Activated naive CD4-positive, alpha-beta T cell treated with anti-CD3 and anti-CD28 coated beads, Interleukin-2, amount 10 ng/mL, durations not matched to agents 7 days and 5 days (primary cell): ENCODE measurements around the gene IGF2R.

ENCODE experiments used
- CTCF ChIA-PET: fragments of 350-600 bp; sonication (Branson Sonifier 250); formaldehyde crosslinking; loops from one replicate; lab custom pipeline; 2021; ENCODE audit warnings: antibody characterized with exemption; lab: Charles Lee
- DNase-seq: peaks from one replicate; pipeline ENCODE4 v3.0.0-alpha.2; 2020
- H3K27ac Mint-ChIP-seq: one replicate; pipeline ENCODE4 v1.8.0; 2021; ENCODE audit warnings: mild to moderate bottlenecking, moderate library complexity, mixed read lengths
- H3K27me3 Mint-ChIP-seq: one replicate; pipeline ENCODE4 v1.8.0; 2021; ENCODE audit warnings: mild to moderate bottlenecking, mixed read lengths
- H3K36me3 Mint-ChIP-seq: one replicate; pipeline ENCODE4 v1.8.0; 2021; ENCODE audit warnings: mixed read lengths
- H3K4me1 Mint-ChIP-seq: one replicate; pipeline ENCODE4 v1.8.0; 2021; ENCODE audit warnings: mixed read lengths
- H3K4me3 Mint-ChIP-seq: one replicate; pipeline ENCODE4 v1.8.0; 2021; ENCODE audit warnings: mild to moderate bottlenecking, moderate library complexity, mixed read lengths
- H3K9me3 Mint-ChIP-seq: one replicate; pipeline ENCODE4 v1.8.0; 2021; ENCODE audit warnings: mixed read lengths

IGF2R gene

DNA sequence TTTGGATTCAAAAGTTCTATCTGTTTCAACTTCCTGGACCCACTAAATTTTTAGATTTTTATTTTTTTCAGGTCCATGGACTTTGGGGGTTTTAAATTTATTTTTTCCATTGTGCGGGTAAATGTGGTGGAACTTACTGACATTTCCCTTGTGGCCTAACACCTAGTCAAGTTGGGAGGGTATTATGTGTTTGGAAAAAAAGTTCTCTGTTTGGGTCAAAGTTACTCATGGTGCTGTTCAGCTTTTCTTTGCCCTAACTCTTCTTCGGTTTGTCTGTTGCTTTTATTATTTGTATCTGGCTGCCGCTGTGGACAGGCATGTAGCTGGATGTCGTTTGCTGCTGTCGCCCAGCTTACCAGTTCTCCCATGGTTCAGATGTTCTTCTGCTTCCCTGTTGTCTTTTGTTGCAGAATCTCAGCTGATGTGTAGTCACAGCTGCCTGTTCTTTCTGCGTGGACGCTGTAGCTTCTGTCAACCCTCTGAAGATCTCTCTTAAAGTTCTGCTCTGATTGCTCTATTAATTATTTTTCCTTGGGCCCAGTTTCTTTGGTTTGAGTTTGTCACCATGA is 7.9 kb downstream of the IGF2R start:
- Mint-ChIP-seq H3K4me3 (no peak overlapping the region), H3K36me3 (peaks cover 15% of the 10 kb centered on the region), H3K27me3 (no peaks in the 10 kb centered on the region), H3K27ac (peak overlapping the region; percentile 33), H3K4me1 (peaks cover 94% of the 10 kb centered on the region), H3K9me3 (no peaks in the 10 kb centered on the region)
- CTCF ChIA-PET, result interaction anchor here (0.7 to 1.2 kb wide), 2 partner anchors 10 to 38 kb away, joined by 3 read pairs; no protein-coding TSS in a partner anchor
- no peak for DNase-seq

DNA sequence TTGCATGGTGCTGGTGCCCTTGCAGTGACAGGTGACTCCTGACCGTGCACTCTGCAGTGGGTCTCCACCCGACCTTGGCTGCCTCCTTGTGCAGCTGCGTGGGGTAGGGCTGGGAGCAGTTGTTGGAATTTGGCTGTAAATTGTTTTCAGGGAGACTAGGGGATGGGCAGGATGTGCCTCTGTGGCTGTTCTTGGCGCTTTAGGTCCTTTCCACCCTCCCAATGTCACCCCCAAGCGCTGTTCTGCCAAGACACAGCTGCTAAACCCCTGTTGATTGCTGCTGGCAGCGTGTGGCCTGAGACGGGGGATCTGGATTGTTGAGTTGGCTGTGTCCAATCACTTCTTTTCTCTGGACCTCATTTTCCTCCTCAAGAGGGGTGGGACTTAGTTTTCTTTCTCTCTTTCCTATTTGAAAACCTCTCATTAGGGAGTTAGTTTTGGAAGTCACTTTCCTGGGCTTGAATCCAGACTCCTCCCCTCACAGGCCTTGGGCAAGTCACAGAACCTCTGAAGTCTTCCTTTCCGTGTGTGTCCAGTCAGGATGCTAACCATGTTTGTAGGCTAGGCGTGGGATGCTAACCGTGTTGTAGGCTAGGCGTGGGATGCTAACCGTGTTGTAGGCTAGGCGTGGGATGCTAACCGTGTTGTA is 8.5 kb downstream of the IGF2R start:
- H3K4me1 Mint-ChIP-seq, result peaks cover 94% of the 10 kb centered on the region
- CTCF ChIA-PET, result interaction anchor here (0.7 kb wide), 1 partner anchor 37 kb away, joined by 3 read pairs; no protein-coding TSS in a partner anchor
- DNase-seq, result no peak
- H3K9me3 Mint-ChIP-seq, result no peaks in the 10 kb centered on the region
- no peaks in the 10 kb centered on the region for H3K27me3 Mint-ChIP-seq
- no peak overlapping the region for H3K4me3 Mint-ChIP-seq
- H3K36me3 Mint-ChIP-seq, result peaks cover 15% of the 10 kb centered on the region
- peak overlapping the region; percentile 59 for H3K27ac Mint-ChIP-seq

GRCh38 chr6:159977904-159978268 is 9.0 kb downstream of the IGF2R start:
- DNase-seq, result no peak
- Mint-ChIP-seq H3K36me3 (peaks cover 15% of the 10 kb centered on the region), H3K4me3 (no peak overlapping the region), H3K27me3 (no peaks in the 10 kb centered on the region), H3K27ac (peak overlapping the region; percentile 88), H3K9me3 (no peaks in the 10 kb centered on the region), H3K4me1 (peaks cover 94% of the 10 kb centered on the region)
- CTCF ChIA-PET, result no interaction called here

DNA sequence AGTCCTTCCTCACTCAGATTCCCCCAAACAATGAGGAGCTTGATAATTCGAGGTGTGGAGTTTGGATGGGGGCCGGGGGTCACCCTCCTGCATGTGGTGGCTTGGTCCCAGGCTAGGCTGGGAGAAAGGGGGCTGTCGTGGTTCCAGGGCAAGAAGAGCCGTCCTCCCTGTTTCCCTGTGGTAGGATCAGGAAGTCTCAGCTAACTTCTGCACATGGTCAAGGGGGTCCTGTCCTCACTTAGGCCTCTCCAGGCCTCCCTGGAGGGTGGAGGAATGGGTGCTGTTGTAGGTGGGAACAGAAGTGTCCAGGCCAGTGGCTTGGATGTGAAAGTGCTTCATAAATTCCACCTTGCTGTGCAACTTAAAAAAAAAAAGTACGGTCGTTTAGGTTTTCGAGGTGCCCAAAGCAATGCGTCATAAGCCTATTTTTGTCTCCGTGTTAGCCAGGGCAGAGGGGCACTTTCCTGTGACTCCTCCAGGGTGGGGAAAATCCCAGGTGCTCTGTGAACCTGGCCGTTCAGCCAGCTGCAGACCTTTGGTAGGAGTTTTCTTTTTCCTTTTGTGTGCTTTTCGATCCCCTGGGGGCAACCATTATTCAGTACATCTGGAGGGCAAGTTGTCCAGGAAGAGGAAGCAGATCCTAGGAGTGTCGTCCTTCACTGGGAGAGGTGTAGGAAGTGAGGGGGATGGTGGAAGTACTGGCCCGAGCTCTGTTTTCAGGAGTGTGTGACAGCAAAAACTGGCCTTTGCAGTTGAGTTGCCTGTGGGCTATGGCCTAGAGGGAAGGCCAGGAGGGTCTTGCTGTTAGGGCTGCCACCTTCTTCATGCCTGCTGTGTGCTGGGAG is 9.6 kb downstream of the IGF2R start:
- peak overlapping the region; percentile 88 for H3K27ac Mint-ChIP-seq
- no peaks in the 10 kb centered on the region for H3K9me3 Mint-ChIP-seq
- peaks cover 15% of the 10 kb centered on the region for H3K36me3 Mint-ChIP-seq
- H3K4me1 Mint-ChIP-seq, result peaks cover 94% of the 10 kb centered on the region
- DNase-seq, result no peak
- no peaks in the 10 kb centered on the region for H3K27me3 Mint-ChIP-seq
- CTCF ChIA-PET, result interaction anchor here (1.1 kb wide), 1 partner anchor 38 kb away, joined by 6 read pairs; no protein-coding TSS in a partner anchor
- peak overlapping the region; percentile 27 for H3K4me3 Mint-ChIP-seq

DNA sequence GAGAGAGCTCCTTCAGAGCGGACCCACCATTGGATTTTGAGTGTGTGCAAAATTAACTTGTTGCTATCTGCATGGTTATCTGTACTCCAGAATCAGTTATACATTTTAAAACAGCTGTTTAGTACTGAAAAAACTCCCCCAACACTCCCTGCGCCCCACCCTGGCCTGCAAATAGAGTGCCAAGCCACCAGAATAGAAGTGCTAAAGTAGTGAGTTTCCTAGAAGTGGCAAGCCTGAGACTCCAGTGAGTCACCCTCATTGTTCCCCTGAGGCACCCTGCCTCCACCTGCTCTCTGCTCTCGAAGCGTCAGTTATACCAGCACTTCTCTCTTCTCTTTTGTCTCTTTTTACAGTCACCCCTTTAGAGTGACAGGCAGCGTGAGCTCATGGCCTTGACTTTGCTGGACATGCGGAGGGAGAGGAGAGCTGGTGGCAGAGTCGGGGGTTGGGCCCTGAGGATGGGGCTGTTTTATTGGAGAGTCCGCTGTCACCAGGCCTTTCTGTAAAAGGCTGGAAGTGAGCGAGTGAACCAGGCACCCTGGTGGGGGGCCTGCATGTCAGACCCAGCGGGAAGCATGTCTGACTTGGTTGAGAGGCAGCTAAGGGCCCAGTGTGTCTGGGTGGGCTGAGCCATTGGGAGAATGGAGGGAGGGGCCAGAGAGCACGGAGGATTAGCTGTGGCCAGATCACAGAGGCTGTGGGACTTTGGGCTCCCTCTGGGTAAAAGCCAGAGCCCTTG is 10.4 kb downstream of the IGF2R start:
- DNase-seq, result peak; percentile 58
- Mint-ChIP-seq H3K4me1 (peaks cover 94% of the 10 kb centered on the region), H3K4me3 (peak overlapping the region; percentile 27), H3K27ac (peak overlapping the region; percentile 88), H3K27me3 (no peaks in the 10 kb centered on the region), H3K9me3 (no peaks in the 10 kb centered on the region), H3K36me3 (peaks cover 17% of the 10 kb centered on the region)
- CTCF ChIA-PET, result interaction anchor here (1.1 kb wide), 2 partner anchors 9 to 37 kb away, joined by 3 to 6 read pairs; no protein-coding TSS in a partner anchor

DNA sequence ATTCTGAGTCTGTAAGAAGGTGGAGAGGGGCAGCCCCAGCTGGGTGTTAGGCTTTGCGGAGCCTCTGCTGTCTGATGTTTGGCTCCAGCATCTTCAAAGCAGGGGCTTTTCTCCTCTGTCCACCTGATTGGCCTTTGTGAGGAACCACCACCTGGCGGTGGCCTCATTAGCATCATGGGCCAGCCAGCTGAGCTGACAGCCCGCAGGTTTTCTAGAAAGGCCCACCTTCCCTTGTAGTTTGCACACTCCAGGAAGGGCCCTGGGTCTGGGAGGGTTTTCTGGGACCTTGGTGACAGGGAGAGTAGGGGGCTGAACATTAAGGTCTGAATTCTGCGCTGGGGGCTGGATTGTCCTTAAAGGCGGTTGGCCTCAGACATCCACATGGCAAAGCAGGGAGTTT is 11.6 kb downstream of the IGF2R start:
- peak overlapping the region; percentile 92 for H3K27ac Mint-ChIP-seq
- peaks cover 88% of the 10 kb centered on the region for H3K4me1 Mint-ChIP-seq
- H3K36me3 Mint-ChIP-seq, result peaks cover 13% of the 10 kb centered on the region
- H3K27me3 Mint-ChIP-seq, result no peaks in the 10 kb centered on the region
- H3K9me3 Mint-ChIP-seq, result no peaks in the 10 kb centered on the region
- H3K4me3 Mint-ChIP-seq, result no peak overlapping the region
- no peak for DNase-seq
- CTCF ChIA-PET, result interaction anchor here (1.1 kb wide), 1 partner anchor 11 kb away, joined by 3 read pairs; no protein-coding TSS in a partner anchor

DNA sequence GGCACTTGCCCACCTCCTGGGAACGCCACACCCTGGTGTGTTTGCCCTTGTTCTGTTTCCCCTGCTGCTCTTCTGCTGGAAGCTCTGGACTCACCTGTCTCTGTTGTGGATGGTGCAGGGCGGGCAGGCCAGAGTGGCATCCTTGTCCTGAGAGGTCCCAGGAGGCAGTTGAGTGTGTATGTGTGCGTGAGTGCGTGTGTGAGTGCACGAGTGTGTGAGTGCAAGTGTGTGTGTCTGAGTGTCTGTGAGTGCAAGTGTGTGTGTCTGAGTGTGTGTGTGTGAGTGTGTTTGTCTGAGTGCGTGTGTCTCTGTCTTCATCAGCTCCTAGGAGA is 12.2 kb downstream of the IGF2R start:
- Mint-ChIP-seq H3K4me3 (peak overlapping the region; percentile 56), H3K4me1 (peaks cover 84% of the 10 kb centered on the region)

DNA sequence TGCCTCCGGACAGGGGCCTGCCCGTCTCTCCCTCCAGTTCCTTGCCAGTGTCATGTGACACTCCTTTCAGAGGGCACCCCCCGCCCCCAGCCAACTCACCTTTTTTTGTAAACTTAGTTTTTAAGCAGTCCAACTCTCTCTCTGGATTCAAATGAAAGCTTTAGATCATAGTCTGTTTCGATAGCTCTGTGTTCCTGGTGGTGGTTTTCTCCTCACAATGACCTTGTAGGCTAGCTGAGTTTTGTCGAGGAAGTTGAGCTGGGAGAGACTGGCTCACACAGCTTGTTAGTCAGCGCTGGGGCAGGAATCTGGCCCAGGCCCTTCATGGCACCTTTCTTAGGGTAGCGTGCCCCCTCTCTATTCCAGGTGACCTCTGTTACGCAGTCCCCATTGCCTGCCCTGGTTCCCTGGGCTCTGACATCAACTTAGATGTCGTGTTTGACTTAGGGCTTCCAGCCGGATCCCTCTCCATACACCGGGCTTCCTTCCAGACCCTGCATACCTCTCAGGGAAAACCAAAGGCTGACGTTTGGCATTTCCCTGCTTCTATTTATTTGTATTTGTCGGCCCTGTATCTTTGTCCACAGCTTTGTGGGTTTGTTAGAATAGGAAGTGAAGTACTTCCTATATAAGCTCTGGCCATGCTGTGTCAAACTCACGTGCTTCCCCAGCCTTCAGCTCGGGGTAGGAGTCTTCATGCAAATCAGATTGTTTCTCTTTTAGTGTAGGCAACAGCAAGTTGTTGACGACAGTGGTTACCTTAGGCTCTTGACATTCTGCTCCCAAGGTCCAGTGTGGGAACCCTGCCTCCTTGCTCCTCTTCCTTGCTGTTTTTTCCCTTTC is 12.7 kb downstream of the IGF2R start:
- DNase-seq, result peak; percentile 59

More for the DNA sequence above, 12.2 kb downstream of the IGF2R start:
- Mint-ChIP-seq H3K27me3 (no peaks in the 10 kb centered on the region), H3K27ac (peak overlapping the region; percentile 92), H3K9me3 (no peaks in the 10 kb centered on the region), H3K36me3 (peaks cover 14% of the 10 kb centered on the region)
- CTCF ChIA-PET, result interaction anchor here (0.9 to 1.2 kb wide), 4 partner anchors 11 to 61 kb away, joined by 3 read pairs; no protein-coding TSS in a partner anchor
- no peak for DNase-seq

DNA sequence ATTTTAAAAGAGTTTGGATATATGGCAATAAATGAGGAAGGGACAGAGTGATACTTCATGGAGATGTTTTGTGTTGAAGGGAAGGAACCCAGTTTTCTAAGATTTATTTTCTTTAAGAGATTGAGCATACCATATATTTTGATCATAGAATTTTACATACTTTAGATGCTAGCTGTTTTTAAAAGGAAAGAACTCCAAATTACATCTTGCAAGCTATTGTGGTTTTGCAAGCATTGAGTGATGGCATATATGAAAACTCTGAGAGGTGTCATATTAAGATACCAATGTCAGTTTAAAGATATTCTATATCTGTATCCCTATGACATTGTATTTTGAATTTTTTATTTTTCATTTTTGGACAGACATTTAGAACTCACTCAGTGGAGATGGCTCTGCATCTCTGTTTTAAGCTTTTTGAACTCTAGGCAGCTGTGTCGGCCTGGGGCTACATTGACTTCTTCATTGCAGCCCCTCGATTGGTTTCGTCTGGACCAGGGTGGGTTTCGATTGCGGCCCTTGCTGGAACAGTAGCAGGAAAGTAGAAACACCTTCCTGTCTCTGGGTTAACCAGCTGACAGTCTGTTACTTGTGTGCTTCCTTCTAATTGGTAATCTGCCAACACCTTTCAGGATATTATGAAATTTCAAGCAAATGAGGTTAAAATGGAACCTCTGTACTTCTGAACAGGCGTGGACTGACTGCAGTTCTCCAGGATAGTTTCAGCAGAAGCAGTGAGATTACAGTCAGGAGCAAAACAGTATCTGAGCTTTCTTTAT is 14.0 kb downstream of the IGF2R start:
- CTCF ChIA-PET, result interaction anchor here (2.6 kb wide), 1 partner anchor 120 kb away, joined by 7 read pairs; no protein-coding TSS in a partner anchor
- Mint-ChIP-seq H3K9me3 (no peaks in the 10 kb centered on the region), H3K27me3 (no peaks in the 10 kb centered on the region), H3K27ac (peak overlapping the region; percentile 92), H3K4me3 (peak overlapping the region; percentile 9), H3K36me3 (peaks cover 11% of the 10 kb centered on the region), H3K4me1 (peaks cover 73% of the 10 kb centered on the region)
- DNase-seq, result peak; percentile 35

More for the DNA sequence above, 12.7 kb downstream of the IGF2R start:
- peak overlapping the region; percentile 92 for H3K27ac Mint-ChIP-seq
- peaks cover 14% of the 10 kb centered on the region for H3K36me3 Mint-ChIP-seq
- CTCF ChIA-PET, result interaction anchor here (0.9 to 2.6 kb wide), 5 partner anchors 11 to 119 kb away, joined by 3 to 7 read pairs (median 3); no protein-coding TSS in a partner anchor
- no peaks in the 10 kb centered on the region for H3K9me3 Mint-ChIP-seq
- peaks cover 82% of the 10 kb centered on the region for H3K4me1 Mint-ChIP-seq
- H3K27me3 Mint-ChIP-seq, result no peaks in the 10 kb centered on the region
- peak overlapping the region; percentile 56 for H3K4me3 Mint-ChIP-seq

DNA sequence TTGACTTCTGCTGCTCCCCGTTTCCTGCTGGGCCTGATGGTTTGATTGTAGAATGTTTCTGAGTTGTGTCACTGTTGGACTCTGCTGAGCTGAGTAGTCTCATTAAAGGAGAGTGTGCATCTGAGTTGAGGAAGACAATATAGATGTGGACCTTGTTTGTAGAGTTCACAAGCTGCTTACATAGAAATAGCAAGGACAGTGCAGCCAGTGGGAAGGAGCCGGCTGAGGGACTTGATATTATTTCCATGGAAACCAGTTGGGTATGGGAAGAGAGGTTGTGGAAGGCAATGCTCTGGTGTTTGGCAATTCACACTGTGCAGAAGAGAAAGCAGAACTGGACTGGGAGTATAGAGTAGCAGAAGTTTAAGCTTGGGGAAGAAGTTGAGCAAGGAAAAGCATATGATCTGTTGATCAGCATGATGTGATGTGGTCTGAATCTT is 14.8 kb downstream of the IGF2R start:
- Mint-ChIP-seq H3K27ac (peak overlapping the region; percentile 11), H3K9me3 (no peaks in the 10 kb centered on the region), H3K27me3 (no peaks in the 10 kb centered on the region), H3K4me1 (peaks cover 70% of the 10 kb centered on the region), H3K4me3 (no peak overlapping the region), H3K36me3 (peaks cover 13% of the 10 kb centered on the region)
- CTCF ChIA-PET, result interaction anchor here (2.6 kb wide), 1 partner anchor 121 kb away, joined by 7 read pairs; no protein-coding TSS in a partner anchor
- DNase-seq, result no peak

DNA sequence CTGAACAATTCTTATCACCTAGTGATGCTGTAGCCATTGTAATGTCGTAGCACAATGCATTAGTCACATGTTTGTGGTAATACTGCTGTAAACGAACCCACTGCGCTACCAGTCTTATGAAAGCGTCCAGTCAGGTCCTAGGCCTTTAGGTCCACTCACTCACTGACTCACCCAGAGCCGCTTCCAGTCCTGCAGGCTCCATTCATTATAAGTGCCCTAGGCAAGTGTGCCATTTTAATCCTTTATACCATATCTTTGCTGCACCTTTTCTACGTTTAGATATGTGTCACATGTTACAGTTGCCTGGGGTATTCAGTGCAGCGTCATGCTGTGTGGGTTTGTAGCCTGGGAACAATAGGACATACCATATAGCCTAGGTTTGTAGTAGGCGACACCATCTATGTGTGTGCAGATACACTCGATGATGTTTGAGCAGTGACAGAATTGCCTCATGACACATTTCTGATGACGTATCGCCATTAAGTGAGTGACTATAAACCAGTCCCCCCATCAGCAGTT is 15.4 kb downstream of the IGF2R start:
- Mint-ChIP-seq H3K4me3 (no peak overlapping the region), H3K4me1 (peaks cover 70% of the 10 kb centered on the region), H3K36me3 (peaks cover 13% of the 10 kb centered on the region), H3K9me3 (no peaks in the 10 kb centered on the region), H3K27me3 (no peaks in the 10 kb centered on the region), H3K27ac (no peak overlapping the region)
- CTCF ChIA-PET, result interaction anchor here (2.6 kb wide), 1 partner anchor 121 kb away, joined by 7 read pairs; no protein-coding TSS in a partner anchor
- no peak for DNase-seq

DNA sequence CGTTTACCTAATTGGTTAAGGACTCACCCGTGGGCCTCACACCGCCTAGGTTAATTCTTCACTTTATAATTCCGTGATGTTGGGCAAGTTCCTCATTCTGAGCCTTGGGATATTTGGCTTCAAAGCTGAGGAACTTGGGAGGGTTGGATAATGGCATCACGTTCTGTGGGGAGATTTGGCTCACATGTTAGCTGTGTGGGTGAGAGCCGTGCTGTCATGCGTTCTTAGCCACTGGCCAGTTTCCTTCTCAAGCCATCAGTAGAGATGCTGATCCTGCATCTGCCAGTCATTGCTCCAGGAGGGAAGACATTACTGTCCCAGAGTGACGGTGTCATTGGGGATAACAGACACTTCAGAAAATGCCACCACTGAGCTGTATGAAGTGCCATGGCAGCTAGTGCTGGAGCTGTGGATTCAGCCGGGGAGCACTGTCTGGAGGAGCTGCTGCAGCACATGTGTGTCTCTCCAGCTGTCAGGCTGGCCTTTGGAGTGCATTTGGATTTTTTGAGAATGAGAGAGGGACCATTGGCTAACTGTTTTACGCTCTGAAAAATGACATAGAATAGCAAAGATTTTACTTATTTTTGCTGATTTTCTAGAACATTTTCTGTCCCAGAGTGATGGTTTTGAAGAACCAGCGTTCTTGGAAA is 16.5 kb downstream of the IGF2R start:
- H3K4me3 Mint-ChIP-seq, result no peak overlapping the region
- H3K36me3 Mint-ChIP-seq, result peaks cover 14% of the 10 kb centered on the region
- no peaks in the 10 kb centered on the region for H3K9me3 Mint-ChIP-seq
- H3K27me3 Mint-ChIP-seq, result no peaks in the 10 kb centered on the region
- no peak for DNase-seq
- peaks cover 68% of the 10 kb centered on the region for H3K4me1 Mint-ChIP-seq
- H3K27ac Mint-ChIP-seq, result no peak overlapping the region
- CTCF ChIA-PET, result no interaction called here
